ENCODE results near the gene MPRIP.

Gene MPRIP

DNA sequence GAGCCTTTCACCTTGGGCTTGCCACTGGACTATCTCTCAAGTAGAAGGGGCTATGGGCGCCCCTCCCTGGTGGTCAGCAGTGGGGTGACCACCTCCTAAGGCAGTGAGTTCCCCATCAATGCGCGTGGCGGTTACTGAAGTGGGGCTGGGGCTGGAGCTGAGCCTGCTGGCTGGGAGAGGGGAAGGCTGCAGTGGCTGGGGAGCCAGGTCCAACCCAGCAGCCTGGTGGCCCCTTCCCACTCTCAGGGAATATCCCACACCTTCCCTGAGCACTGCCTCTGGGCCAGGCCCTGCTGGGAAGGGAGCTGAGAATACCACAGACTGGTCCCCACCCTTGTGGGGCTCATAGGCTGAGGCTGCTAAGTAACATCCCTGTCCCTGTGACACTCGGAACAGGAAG, 19.8 kb upstream of the MPRIP start:
- TF ChIP-seq SIN3A (IDR thresholded peaks at IDR 0.05; ENCODE audit: borderline replicate concordance, insufficient read depth, low read length) (no peak), FOXP2 (optimal IDR thresholded peaks at IDR 0.05; ENCODE audit: borderline replicate concordance, extremely low read depth, extremely low read length, insufficient read depth) (no peak), POLR2AphosphoS5 (IDR thresholded peaks at IDR 0.05; ENCODE audit: low read depth, low read length) (no peak), TAF1 (IDR thresholded peaks at IDR 0.05; ENCODE audit: borderline replicate concordance, insufficient read depth, low read length) (no peak)
- TF ChIP-seq, protein P1, sequence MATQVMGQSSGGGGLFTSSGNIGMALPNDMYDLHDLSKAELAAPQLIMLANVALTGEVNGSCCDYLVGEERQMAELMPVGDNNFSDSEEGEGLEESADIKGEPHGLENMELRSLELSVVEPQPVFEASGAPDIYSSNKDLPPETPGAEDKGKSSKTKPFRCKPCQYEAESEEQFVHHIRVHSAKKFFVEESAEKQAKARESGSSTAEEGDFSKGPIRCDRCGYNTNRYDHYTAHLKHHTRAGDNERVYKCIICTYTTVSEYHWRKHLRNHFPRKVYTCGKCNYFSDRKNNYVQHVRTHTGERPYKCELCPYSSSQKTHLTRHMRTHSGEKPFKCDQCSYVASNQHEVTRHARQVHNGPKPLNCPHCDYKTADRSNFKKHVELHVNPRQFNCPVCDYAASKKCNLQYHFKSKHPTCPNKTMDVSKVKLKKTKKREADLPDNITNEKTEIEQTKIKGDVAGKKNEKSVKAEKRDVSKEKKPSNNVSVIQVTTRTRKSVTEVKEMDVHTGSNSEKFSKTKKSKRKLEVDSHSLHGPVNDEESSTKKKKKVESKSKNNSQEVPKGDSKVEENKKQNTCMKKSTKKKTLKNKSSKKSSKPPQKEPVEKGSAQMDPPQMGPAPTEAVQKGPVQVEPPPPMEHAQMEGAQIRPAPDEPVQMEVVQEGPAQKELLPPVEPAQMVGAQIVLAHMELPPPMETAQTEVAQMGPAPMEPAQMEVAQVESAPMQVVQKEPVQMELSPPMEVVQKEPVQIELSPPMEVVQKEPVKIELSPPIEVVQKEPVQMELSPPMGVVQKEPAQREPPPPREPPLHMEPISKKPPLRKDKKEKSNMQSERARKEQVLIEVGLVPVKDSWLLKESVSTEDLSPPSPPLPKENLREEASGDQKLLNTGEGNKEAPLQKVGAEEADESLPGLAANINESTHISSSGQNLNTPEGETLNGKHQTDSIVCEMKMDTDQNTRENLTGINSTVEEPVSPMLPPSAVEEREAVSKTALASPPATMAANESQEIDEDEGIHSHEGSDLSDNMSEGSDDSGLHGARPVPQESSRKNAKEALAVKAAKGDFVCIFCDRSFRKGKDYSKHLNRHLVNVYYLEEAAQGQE (IDR thresholded peaks at IDR 0.05; ENCODE audit: insufficient read depth in 1 of 2, low read depth in 2 of 2, low read length in 2 of 2): no peak

DNA sequence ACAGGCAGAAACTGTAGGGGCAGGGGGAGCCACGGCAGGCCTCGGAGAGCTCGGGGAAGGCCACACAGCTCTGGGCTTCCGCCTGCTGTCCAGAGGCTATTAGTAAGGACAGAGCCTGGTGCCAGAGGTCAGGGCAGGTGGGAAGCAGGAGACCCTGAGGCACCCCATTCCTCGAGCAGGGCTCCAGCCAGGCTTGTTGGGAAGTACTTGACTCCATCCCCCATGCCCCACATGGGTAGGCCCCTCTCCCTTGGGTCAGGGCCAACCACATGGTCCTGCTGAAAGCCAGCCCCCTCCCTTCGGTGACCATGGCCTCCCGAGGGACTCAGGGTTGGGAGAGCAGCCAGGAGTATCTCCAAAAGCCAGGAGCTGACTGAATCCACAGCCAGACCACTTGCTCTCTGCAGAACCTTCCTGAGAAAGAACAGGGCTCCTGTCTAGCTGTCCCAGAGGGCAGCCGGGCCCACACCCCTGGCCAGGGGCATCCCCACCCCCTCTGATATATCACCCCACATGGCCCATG, 17.4 kb upstream of the MPRIP start:
- TF ChIP-seq TAF1 (IDR thresholded peaks at IDR 0.05; ENCODE audit: borderline replicate concordance, insufficient read depth, low read length): no peak
- TF ChIP-seq SIN3A (IDR thresholded peaks at IDR 0.05; ENCODE audit: borderline replicate concordance, insufficient read depth, low read length): no peak
- TF ChIP-seq FOXP2 (optimal IDR thresholded peaks at IDR 0.05; ENCODE audit: borderline replicate concordance, extremely low read depth, extremely low read length, insufficient read depth): no peak
- TF ChIP-seq, protein P1 (IDR thresholded peaks at IDR 0.05; ENCODE audit: insufficient read depth in 1 of 2, low read depth in 2 of 2, low read length in 2 of 2): no peak
- no peak for TF ChIP-seq POLR2AphosphoS5 (IDR thresholded peaks at IDR 0.05; ENCODE audit: low read depth, low read length)

DNA sequence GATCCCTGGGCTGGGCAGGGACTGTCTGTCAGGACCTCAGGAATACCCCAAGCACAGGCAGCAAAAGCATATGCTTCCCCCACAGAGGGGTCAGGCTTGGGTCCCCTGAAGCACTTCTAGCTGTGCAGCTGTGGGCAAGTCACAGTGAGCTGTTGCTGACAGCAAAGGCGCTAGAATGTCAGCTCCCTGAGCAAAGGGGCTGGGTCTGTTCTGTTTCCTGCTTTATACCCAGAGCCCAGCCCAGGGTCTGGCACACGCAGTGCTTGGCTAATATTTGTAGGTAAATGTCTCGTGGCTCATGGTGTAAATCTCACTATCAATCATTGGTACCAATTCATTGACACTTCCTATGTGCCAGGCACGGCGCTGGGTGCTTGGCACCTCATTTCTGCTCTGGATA, 16.6 kb upstream of the MPRIP start:
- TF ChIP-seq SIN3A (IDR thresholded peaks at IDR 0.05; ENCODE audit: borderline replicate concordance, insufficient read depth, low read length) (no peak), FOXP2 (optimal IDR thresholded peaks at IDR 0.05; ENCODE audit: borderline replicate concordance, extremely low read depth, extremely low read length, insufficient read depth) (no peak), TAF1 (IDR thresholded peaks at IDR 0.05; ENCODE audit: borderline replicate concordance, insufficient read depth, low read length) (no peak), POLR2AphosphoS5 (IDR thresholded peaks at IDR 0.05; ENCODE audit: low read depth, low read length) (no peak)
- TF ChIP-seq, protein P1 (IDR thresholded peaks at IDR 0.05; ENCODE audit: insufficient read depth in 1 of 2, low read depth in 2 of 2, low read length in 2 of 2): no peak

DNA sequence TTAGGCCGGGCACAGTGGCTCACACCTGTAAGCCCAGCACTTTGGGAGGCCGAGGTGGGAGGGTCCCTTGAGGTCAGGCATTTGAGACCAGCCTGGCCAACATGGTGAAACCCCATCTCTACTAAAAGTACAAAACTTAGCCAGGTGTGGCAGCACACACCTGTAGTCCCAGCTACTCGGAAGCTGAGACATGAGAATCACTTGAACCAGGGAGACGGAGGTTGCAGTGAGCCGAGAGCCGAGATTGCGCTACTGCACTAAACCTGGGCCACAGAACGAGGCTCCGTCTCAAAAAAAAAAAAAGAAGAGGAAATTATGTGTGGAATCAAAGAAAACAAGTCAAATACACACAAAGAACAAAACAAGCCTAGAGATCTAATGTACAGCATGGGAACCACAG, 16.1 kb upstream of the MPRIP start:
- TF ChIP-seq FOXP2 (optimal IDR thresholded peaks at IDR 0.05; ENCODE audit: borderline replicate concordance, extremely low read depth, extremely low read length, insufficient read depth) (no peak), POLR2AphosphoS5 (IDR thresholded peaks at IDR 0.05; ENCODE audit: low read depth, low read length) (no peak)

DNA sequence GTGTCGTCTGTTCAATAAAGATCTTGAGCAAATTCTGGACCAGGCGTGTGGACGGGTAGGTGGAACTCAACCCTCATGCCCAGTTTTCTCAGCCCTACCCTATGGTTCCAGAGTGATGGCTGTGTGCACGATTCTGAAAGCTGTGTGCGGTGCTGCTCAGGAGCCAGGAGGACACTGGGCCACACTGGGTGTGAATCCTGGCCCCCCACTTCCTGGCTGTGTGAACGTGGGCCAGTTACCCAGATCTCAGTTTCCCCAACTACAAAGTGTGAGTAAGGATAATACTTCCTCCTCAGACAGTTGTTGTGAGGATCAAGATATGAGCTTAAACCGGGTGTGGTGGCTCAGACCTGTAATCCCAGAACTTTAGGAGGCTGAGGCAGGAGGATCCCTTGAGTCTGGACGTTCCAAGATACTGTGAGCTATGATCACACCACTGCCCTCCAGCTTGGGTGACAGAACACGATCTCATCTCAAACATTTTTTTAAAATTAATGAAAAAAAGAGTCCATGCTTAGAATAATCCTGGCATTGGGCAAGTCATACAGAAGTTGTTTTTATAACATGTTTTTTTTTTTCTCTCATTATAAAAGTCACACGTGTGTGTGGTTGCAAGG, 14.7 kb upstream of the MPRIP start:
- TF ChIP-seq TAF1 (IDR thresholded peaks at IDR 0.05; ENCODE audit: borderline replicate concordance, insufficient read depth, low read length) (no peak), POLR2AphosphoS5 (IDR thresholded peaks at IDR 0.05; ENCODE audit: low read depth, low read length) (no peak), FOXP2 (optimal IDR thresholded peaks at IDR 0.05; ENCODE audit: borderline replicate concordance, extremely low read depth, extremely low read length, insufficient read depth) (no peak), SIN3A (IDR thresholded peaks at IDR 0.05; ENCODE audit: borderline replicate concordance, insufficient read depth, low read length) (no peak)
- TF ChIP-seq, protein P1 (IDR thresholded peaks at IDR 0.05; ENCODE audit: insufficient read depth in 1 of 2, low read depth in 2 of 2, low read length in 2 of 2): no peak
